Liver (tissue), 2 donors: Measurements from ENCODE around the gene ARFGAP1.

Source experiments
- CTCF ChIP-seq: fragments of 150-350 bp; IDR thresholded peaks from 2 replicates; pipeline ENCODE4 v1.5.1; 2017; ENCODE audit warnings: improper control_type of control experiment, low read depth, low read length; ENCODE audit not compliant: missing input control
- FOXA2 ChIP-seq: IDR thresholded peaks from 2 replicates; pipeline ENCODE4 v1.6.1; 2016; ENCODE audit warnings: antibody characterized with exemption
- donor health status: healthy.

- no peak for TF ChIP-seq FOXA2
- TF ChIP-seq CTCF, result no peak
Measured at GRCh38 chr20:63283397-63284082, 10.9 kb downstream of the ARFGAP1 start.
